Right cardiac atrium (tissue), 5 donors: ENCODE data around the gene MXRA8. TPM values are rescaled to one million over a fixed set of nuclear protein-coding genes. Genes with fewer than 3 reads are reported as not detected.
"Not testable (repeated sequence)": the region's sequence is repeated elsewhere in the genome, so short reads cannot be mapped to it uniquely, and the experiment has no call there.

Source experiments
- ATAC-seq, 2 donors: fragments of 200-7000 bp; cut with Tn5 transposase; one replicate each; pipeline versions ENCODE4 v1.8.0 to v1.9.1; 2020; ENCODE audit warnings: moderate library complexity in 2 of 2, mild to moderate bottlenecking in 1 of 2
- DNase-seq, 3 donors: peaks; one replicate each; pipeline ENCODE4 v3.0.0-alpha.2; 2020
- H3K27ac ChIP-seq: one replicate; pipeline ENCODE4 v1.5.1; 2013; ENCODE audit warnings: mild to moderate bottlenecking, low read length, control low read depth, moderate library complexity
- H3K27me3 ChIP-seq: one replicate; pipeline ENCODE4 v1.6.1; 2013; ENCODE audit not compliant: control insufficient read depth, insufficient read depth
- H3K4me1 ChIP-seq: one replicate; pipeline ENCODE4 v1.6.1; 2013; ENCODE audit warnings: low read length; ENCODE audit not compliant: control insufficient read depth, insufficient read depth
- H3K4me3 ChIP-seq: one replicate; pipeline ENCODE4 v1.5.1; 2013; ENCODE audit warnings: low read length, control low read depth
- H3K9me3 ChIP-seq: one replicate; pipeline ENCODE4 v1.6.1; 2013; ENCODE audit warnings: low read length; ENCODE audit not compliant: control insufficient read depth
- WGBS: extraction: QIAGEN DNeasy Blood & Tissue Kit; methylation state at CpG from one replicate; pipeline ENCODE4 v1.1.7; 2013; 5-methylcytosine and 5-hydroxymethylcytosine counted together
- intact Hi-C, 4 donors: fragments of 100-400 bp; cut with DNase I; formaldehyde crosslinking; loops; one replicate each; pipeline versions ENCODE4 v1.11.0 to v1.14.0; 2022 to 2023
- polyA plus RNA-seq: library from polyadenylated mRNA; stranded (reverse); fragments of 200-250 nt; gene quantifications from one replicate; pipeline ENCODE4 v1.2.3, GENCODE V29; 2013
- total RNA-seq, 4 donors: library from RNA; stranded (reverse); fragmentation: NEBNext Ultra II Directional; extraction: Animal tissue kit (Norgen Biotek cat#: 25700); gene quantifications; one replicate each; pipeline ENCODE4 v1.2.1, GENCODE V29; 2021
- donor health status: healthy with polysubstance abuse.
- donor health status: DM: no; HTN: yes; CAD: no.
- donor health status: DM: no; HTN: no; CAD: no.
- donor health status: DM: no; HTN: yes; CAD: no; lungs with severe emphysema.
- donor health status: DM: yes; HTN: yes; CAD: no.

The MXRA8 gene
- total and polyA plus RNA-seq, 5 donors = 21.9 to 39.5 (median 37.4) TPM

DNA sequence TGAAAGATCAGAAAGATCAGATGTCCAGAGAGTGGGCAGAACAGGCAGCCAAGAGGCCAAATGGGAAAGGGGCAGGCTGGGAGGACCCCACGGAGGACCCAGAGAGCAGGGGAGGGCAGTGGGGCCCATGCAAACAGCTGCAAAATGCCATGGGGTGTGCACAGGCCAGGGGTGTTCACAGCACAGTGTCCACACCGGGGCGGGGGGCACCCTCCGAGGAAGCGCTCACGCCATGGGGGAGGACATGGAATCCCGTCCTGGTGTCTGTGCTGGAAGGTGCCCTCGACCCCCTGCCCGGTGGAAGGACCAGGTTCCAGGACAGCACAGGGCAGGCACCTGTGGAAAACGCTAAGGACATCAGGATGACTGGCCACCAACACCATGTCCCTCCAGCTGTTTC is 35.4 kb downstream of the MXRA8 start:
- Histone ChIP-seq H3K27ac (no peak overlapping the region), H3K4me1 (no peaks in the 10 kb centered on the region)
- 87% methylated on average over 10 of the region's 10 CpGs for WGBS

DNA sequence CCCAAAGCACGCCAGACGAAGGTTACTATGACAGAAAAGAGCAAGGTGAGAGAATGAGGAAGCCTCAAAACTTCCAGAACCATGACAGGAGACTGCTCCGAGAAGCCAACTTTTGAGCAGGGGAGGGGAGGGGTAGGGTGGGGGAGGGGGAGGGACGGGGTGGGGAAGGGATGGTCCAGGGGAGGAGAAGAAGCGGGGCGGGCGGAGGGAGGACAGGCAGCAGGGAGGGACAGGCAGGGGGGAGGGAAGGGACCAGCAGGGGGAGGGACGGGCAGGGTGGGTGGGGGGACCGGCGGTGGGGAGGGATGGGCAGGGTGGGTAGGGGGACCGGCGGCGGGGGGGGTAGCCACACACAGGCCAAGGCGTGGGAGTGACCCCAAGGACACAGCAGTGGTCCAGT is 35.9 kb downstream of the MXRA8 start:
- Histone ChIP-seq H3K9me3 (no peaks in the 10 kb centered on the region), H3K4me3 (no peak overlapping the region), H3K27ac (no peak overlapping the region), H3K4me1 (no peaks in the 10 kb centered on the region), H3K27me3 (no peaks in the 10 kb centered on the region)
- ATAC-seq = no peak
- WGBS = 86% methylated on average over 13 of the region's 14 CpGs
- no peak for DNase-seq
- intact Hi-C loops = no loop called here

More for the DNA sequence above, 35.4 kb downstream of the MXRA8 start:
- ATAC-seq (no peak), DNase-seq (no peak)
- intact Hi-C loops = no loop called here
- no peaks in the 10 kb centered on the region for H3K9me3 ChIP-seq
- H3K4me3 ChIP-seq = no peak overlapping the region
- H3K27me3 ChIP-seq = no peaks in the 10 kb centered on the region

DNA sequence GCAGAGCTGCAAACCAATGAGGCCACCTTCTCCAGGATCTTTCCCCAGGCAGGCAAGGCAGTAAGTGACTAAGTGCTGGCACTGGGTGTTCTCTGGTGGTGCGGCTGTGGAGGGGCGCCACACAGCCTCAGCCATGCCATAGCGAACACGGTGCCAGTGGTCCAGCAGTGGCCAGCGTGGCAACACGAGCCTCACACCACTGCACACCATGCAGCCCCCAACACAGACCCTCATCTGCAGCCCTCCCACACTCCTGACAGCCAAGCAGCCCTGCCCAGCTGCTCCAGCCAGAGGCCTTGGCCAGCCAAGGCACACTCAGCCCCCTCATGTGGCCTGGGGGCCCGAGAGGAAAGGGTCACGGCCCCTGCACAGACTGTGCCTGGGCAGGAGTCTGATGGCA is 36.9 kb downstream of the MXRA8 start:
- ATAC-seq = no peak
- Histone ChIP-seq H3K27me3 (no peaks in the 10 kb centered on the region), H3K4me1 (no peaks in the 10 kb centered on the region), H3K27ac (no peak overlapping the region), H3K4me3 (no peak overlapping the region), H3K9me3 (no peaks in the 10 kb centered on the region)
- WGBS = 85% methylated on average over 8 of the region's 8 CpGs
- intact Hi-C loops = no loop called here
- no peak for DNase-seq

DNA sequence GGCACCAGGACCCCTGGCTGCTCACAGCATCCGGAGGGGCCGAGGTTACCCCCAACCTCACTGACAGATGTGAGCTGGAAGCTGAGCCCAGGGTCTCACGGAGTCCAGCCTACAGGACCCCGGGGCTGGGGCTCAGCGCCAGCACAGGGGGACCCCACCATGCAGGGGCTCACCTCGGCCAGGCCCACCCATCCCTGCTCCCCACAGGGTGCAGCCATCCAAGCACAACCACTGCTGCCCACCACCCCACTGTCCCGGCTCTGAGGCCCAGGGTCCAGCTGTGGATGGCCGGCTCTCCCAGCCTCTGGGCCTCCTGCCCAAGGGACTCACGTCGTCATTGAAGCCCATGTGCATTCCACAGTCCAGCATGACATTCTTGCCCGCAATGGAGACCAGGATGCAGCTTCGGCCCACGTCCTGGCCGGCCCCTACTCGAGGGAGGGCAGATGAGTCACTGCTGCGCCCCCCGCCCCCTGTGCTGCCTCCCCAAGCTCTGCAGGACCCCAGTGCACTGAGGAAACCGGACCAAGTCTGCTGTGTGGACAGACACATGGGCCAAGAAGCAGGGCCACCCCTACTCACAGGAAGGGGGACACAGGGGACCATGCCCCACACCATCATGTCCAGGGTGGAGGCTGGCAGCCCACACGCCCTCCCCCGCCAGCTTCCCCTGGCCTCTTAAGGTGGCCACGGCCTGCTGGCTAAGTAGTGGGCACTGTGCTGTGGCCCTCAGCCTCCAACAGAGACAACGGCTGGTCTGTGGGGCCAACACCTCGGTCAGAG is 37.5 kb downstream of the MXRA8 start:
- H3K4me3 ChIP-seq = no peak overlapping the region
- WGBS = 69% methylated on average over 23 of the region's 23 CpGs
- H3K27ac ChIP-seq = no peak overlapping the region
- H3K9me3 ChIP-seq = no peaks in the 10 kb centered on the region
- ATAC-seq (no peak), DNase-seq (no peak)
- H3K4me1 ChIP-seq = no peaks in the 10 kb centered on the region
- H3K27me3 ChIP-seq = no peaks in the 10 kb centered on the region
- intact Hi-C loops = no loop called here

DNA sequence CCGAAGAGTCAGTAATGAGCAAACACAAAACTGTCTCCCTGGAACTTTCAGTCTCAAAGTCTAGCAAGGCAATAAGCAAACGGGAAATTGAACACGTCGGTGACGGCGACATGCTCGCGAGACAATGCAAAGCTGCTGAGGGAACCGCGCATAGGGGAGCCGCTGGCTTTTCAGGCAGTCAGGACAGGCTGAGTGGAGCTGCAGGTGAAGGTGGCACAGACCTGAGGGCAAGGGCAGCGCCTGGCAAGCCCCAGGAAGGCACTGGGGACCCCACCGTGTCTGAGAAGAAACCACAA is 38.8 kb downstream of the MXRA8 start:
- intact Hi-C loops = no loop called here
- ATAC-seq (no peak), DNase-seq (no peak)
- no peaks in the 10 kb centered on the region for H3K9me3 ChIP-seq
- no peak overlapping the region for H3K4me3 ChIP-seq
- no peaks in the 10 kb centered on the region for H3K4me1 ChIP-seq
- H3K27me3 ChIP-seq = no peaks in the 10 kb centered on the region
- no peak overlapping the region for H3K27ac ChIP-seq
- WGBS = 93% methylated on average over 13 of the region's 13 CpGs

DNA sequence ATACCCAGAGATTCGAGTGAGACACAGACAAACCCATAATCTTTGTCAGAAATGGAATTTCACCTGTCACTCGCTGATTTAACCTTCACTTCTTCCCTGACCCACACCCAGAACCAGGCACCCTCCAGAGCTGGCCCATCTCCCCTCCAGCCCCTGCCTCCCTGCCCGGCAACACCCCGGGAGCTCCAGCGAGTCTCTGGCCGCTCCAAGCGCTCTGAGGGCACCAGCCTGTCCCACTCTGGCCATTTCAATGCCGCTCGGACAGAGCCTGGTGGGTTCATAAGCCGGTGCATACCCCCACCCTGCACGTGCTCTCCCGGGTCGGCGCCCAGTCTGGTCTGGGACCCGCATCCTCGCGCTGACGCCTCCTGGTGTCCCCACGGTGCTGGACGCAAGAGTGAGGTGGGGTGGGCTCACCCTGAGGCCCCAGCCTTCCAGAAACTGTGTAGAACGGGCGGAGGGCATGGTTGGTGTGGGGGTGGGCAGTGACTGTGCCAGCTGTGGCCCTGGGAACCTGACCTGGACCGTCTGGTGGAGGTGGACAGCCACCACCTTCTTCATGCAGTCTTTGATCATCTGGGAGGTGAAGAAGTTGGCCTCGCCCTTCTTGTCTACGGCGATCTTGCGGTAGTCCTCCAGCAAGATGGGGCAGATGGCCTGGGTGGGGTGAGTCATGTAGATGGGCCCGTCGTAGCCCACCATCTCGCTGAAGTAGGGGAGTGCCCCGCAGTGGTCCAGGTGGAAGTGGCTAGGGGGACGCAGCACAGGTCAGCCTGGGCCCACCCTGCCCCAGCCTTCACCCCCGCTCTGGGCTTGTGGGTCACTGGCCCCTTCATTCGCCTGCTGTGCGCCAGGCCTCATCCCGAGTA is 39.3 kb downstream of the MXRA8 start:
- 89% methylated on average over 36 of the region's 36 CpGs for WGBS
- Histone ChIP-seq H3K9me3 (no peaks in the 10 kb centered on the region), H3K27ac (no peak overlapping the region), H3K27me3 (no peaks in the 10 kb centered on the region), H3K4me1 (no peaks in the 10 kb centered on the region), H3K4me3 (no peak overlapping the region)
- peak in 1 of 2 donors; percentile 9 for ATAC-seq
- no peak for DNase-seq
- intact Hi-C loops = no loop called here

DNA sequence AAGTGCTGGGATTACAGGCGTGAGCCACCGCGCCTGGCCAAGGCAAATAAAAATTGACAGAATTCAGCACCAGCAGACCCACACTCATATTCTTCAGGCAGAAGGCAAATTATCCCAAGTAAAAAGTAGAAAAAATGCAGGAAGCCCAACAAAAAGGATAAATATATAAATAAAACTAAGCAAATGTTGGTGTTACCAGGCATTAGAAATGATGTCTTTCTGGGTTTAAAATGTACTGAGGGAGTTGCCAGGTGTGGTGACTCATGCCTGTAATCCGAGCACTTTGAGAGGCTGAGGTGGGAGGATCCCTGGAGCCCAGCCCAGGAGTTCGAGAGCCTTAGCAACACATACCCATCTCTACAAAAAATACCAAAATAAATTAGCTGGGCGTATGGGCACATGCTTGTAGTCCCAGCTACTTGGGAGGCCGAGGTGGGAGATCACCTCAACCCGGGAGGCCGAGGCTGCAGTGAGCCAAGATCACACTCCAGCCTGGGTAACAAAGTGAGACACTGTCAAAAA is 40.2 kb downstream of the MXRA8 start:
- Histone ChIP-seq H3K9me3 (no peaks in the 10 kb centered on the region), H3K4me3 (no peak overlapping the region), H3K4me1 (no peaks in the 10 kb centered on the region), H3K27ac (no peak overlapping the region), H3K27me3 (no peaks in the 10 kb centered on the region)
- intact Hi-C loops = no loop called here
- DNase-seq (peak; percentile 88 to 93 (median 88)), ATAC-seq (peak; percentile 61 to 62)
- WGBS = 69% methylated on average over 9 of the region's 9 CpGs

DNA sequence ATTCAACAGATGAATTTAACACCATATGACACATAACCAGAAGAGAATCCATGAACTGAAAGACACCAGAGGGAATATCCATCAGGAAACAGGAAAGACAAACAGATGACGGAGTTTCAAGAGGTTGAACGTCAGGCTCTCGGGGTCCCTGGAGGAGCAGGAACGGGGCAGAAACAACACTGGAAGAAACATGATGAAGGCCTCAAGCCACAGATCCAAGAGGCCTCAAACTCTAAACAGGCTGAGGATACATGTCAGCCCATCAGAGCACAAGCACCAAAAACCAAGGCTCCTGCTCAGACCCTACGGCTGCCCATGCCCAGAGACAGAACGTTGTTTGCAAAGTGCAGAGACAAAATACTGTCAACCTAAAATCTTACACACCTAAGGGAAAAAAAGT is 40.9 kb downstream of the MXRA8 start:
- 81% methylated on average over 6 of the region's 6 CpGs for WGBS
- H3K27ac ChIP-seq = no peak overlapping the region
- intact Hi-C loops = no loop called here

DNA sequence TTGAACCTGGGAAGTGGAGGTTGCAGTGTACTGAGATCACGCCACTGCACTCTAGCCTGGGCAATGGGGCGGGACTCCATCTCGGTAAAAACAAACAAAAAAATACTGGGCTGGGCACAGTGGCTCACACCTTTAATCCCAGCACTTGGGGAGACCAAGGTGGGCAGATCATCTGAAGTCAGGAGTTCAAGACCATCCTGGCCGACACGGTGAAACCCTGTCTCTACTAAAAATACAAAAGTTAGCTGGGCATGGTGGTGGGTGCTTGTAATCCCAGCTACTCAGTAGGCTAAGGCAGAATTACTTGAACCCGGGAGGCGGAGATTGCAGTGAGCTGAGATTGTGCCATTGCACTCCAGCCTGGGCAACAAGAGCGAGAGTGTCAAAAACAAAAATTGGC is 42.2 kb downstream of the MXRA8 start:
- WGBS = 92% methylated on average over 8 of the region's 8 CpGs
- H3K27ac ChIP-seq, ATAC-seq: not testable (repeated sequence)

More for the DNA sequence above, 40.9 kb downstream of the MXRA8 start:
- H3K27me3 ChIP-seq = no peaks in the 10 kb centered on the region
- no peaks in the 10 kb centered on the region for H3K9me3 ChIP-seq
- H3K4me1 ChIP-seq = no peaks in the 10 kb centered on the region
- no peak overlapping the region for H3K4me3 ChIP-seq
- ATAC-seq (no peak), DNase-seq (no peak)

DNA sequence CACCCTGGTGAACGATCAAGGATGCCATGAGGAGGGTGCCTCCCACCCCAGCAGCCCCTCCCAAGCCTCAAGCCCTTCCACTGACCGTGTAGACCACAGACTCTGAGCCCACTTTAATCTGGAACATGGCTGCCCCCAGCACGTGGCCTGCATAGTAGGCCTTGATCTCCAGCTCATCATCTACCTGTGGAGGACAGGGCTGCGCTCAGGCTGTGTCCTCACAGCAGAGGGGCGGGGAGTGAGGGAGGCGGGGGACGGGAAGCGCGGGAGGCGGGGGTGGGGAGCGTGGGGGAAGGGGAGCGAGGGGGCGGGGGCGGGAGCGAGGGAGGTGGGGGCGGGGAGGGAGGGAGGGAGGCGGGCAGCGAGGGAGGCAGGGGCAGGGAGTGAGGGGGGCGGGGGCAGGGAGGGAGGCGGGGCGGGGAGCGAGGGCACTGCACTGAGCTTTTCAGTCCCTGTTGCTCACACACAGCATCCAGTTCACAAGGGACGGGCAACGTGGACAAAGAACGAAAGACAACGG is 42.9 kb downstream of the MXRA8 start:
- Histone ChIP-seq H3K27ac (no peak overlapping the region), H3K27me3 (no peaks in the 10 kb centered on the region), H3K4me3 (no peak overlapping the region), H3K9me3 (no peaks in the 10 kb centered on the region), H3K4me1 (no peaks in the 10 kb centered on the region)
- WGBS = 63% methylated on average over 24 of the region's 26 CpGs
- ATAC-seq = no peak
- intact Hi-C loops = no loop called here
- DNase-seq = no peak

More for the DNA sequence above, 42.2 kb downstream of the MXRA8 start:
- H3K4me1 ChIP-seq, H3K4me3 ChIP-seq, H3K27me3 ChIP-seq, DNase-seq, intact Hi-C loops, H3K9me3 ChIP-seq: not testable (repeated sequence)

DNA sequence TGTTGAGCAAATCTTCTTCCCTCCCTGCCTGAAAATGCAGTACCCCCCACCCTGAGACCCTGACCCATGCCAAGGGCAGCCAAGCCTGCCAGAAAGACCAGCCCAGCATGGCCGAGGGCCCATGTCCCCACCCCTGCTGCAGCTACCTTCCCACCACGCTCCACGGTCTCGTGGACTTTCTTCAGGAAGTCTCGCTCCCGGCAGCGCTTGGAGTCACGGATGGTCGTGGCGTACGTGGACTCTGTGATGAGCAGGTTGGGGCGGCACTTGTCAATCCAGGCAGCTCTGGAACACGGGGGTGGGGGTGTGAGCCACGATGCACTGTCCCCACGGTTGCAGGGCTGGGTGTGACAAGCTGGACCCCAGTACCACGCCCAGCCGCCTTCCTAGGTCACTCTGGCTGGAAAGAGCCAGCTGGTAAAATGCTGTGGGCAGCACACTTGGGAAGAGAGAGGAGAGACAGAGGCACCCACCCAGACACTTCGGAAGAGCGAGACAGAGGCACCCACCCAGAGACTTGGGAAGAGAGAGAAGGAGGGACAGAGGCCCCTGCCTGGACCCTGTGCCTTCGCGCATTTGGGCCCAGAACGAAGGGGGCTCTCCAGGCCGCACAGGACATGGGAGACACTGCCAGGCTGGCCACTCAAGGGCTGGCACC is 43.5 kb downstream of the MXRA8 start:
- Histone ChIP-seq H3K9me3 (no peaks in the 10 kb centered on the region), H3K4me1 (no peaks in the 10 kb centered on the region), H3K27me3 (no peaks in the 10 kb centered on the region), H3K4me3 (no peak overlapping the region), H3K27ac (no peak overlapping the region)
- 88% methylated on average over 23 of the region's 23 CpGs for WGBS
- intact Hi-C loops = no loop called here
- DNase-seq (no peak), ATAC-seq (no peak)
